ENCODE measurements around the gene IP6K1. TPM values are rescaled to one million over a fixed set of nuclear protein-coding genes. Genes with fewer than 3 reads are reported as not detected.

IP6K1 gene
- total and polyA plus RNA-seq, 7 donors, result 13.8 to 37.1 (median 29.1) TPM

DNA sequence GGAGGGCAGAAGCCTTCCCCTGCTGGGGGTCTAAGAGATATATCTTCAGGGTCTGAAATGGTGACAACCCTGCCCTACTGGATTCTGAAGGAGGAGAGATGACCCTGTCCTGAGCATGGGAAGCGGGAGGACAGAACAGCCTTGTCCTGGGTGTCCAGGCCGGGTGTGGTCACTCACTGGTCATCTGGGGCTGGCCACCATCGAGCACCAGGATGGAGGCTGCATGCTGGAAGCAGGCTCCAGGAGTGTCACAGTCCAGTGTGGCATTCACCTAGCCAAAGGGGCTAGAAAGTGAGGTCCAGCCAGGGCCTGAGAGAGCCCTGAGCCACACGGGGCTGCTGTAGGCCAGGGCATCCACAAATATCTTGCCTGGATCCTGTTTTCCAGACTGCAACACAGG lies 8.1 kb upstream of the IP6K1 start:
- no peak for DNase-seq
- H3K4me3 ChIP-seq, result no peak overlapping the region
- no peaks in the 10 kb centered on the region for H3K4me1 ChIP-seq
- H3K9me3 ChIP-seq, result no peaks in the 10 kb centered on the region
- intact Hi-C loops (cut with DNase I), result no loop called here
- H3K27me3 ChIP-seq, result no peaks in the 10 kb centered on the region
- WGBS, 2 donors, result 69 to 83% methylated on average over 4 of the region's 4 CpGs
- TF ChIP-seq POLR2AphosphoS5 (IDR thresholded peaks at IDR 0.05) (no peak), EP300 (IDR thresholded peaks at IDR 0.05) (no peak), POLR2A (IDR thresholded peaks at IDR 0.05) (no peak)
- TF ChIP-seq, protein P1, sequence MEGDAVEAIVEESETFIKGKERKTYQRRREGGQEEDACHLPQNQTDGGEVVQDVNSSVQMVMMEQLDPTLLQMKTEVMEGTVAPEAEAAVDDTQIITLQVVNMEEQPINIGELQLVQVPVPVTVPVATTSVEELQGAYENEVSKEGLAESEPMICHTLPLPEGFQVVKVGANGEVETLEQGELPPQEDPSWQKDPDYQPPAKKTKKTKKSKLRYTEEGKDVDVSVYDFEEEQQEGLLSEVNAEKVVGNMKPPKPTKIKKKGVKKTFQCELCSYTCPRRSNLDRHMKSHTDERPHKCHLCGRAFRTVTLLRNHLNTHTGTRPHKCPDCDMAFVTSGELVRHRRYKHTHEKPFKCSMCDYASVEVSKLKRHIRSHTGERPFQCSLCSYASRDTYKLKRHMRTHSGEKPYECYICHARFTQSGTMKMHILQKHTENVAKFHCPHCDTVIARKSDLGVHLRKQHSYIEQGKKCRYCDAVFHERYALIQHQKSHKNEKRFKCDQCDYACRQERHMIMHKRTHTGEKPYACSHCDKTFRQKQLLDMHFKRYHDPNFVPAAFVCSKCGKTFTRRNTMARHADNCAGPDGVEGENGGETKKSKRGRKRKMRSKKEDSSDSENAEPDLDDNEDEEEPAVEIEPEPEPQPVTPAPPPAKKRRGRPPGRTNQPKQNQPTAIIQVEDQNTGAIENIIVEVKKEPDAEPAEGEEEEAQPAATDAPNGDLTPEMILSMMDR (IDR thresholded peaks at IDR 0.05), result no peak
- H3K36me3 ChIP-seq, result no peaks in the 10 kb centered on the region
- H3K27ac ChIP-seq, result no peak overlapping the region

DNA sequence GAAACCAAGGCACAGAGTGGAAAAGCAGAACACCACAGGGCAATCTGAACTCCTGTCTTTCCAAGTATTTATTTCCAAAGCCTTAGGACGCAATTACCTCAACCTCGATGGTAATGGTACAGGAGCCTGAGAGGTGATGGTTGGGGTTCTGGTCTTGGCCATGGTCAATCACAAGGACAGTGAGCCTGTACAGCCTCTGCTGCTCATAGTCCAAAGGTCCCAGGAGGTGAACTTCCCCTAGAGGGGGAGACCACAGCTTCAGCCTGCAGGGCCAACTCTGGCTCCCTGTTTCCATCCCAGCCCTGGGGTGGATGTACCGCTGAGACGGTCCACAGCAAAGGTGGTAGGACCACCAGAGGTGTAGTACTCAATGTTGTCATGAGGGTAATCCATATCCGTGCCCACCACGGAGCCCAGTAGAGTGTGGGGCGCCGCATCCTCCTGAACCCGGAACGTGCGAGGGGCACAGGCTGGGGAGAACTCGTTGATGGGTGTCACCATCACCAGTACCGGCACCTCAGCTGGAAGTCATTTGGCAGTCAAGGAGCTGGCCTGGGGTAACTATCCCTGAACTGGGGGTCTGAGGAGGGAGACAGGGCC lies 7.2 kb upstream of the IP6K1 start:
- TF ChIP-seq, protein P1 (IDR thresholded peaks at IDR 0.05), result no peak
- no peak for TF ChIP-seq POLR2A (IDR thresholded peaks at IDR 0.05)
- no peak for TF ChIP-seq POLR2AphosphoS5 (IDR thresholded peaks at IDR 0.05)
- no peak overlapping the region for H3K27ac ChIP-seq
- no peaks in the 10 kb centered on the region for H3K4me1 ChIP-seq
- peak; percentile 40 for DNase-seq
- intact Hi-C loops (cut with DNase I), result no loop called here
- H3K27me3 ChIP-seq, result no peaks in the 10 kb centered on the region
- WGBS, 2 donors, result 93 to 95% methylated on average over 13 of the region's 13 CpGs
- H3K9me3 ChIP-seq, result no peaks in the 10 kb centered on the region
- no peak overlapping the region for H3K4me3 ChIP-seq
- H3K36me3 ChIP-seq, result no peaks in the 10 kb centered on the region

DNA sequence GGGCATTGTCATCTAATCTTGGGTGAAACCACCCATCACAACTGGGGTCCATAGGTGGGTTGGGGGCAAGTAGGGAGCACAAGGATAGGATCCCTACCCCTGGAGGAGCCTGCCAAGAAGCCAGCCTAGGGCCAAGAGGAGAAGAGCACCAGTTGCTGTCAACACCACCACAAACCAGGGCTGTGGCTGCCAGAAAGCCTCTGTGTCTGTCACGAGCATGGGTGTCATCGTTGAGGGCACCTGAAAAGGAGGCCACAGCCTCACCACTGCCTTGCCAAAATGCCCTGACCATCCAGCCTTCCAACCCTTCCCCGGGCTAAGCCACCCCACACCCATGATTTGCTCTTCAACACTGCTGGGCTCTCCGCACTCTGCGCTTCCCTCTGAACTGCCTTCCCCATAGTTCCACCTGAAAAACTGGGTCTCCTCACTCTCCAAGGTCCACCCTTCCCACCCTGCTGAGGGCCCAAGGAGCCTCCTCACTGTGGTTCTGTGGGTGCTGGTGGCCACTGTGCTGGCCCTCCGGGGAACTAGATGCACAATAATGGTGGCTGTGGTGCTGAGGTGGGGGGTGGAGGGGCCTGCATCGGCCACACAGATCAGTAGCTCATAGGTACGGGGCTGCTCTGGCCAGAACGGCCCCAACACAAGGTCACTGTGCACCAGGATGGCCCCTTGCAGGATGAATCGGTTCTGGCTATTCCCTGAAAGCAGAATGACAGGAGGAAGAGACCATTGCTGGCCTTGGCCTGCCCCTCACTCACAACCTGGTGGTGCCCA lies 6.2 kb upstream of the IP6K1 start:
- no peaks in the 10 kb centered on the region for H3K36me3 ChIP-seq
- no peak for TF ChIP-seq POLR2A (IDR thresholded peaks at IDR 0.05)
- TF ChIP-seq, protein P1 (IDR thresholded peaks at IDR 0.05), result no peak
- no peak for TF ChIP-seq EP300 (IDR thresholded peaks at IDR 0.05)
- TF ChIP-seq POLR2AphosphoS5 (IDR thresholded peaks at IDR 0.05), result no peak
- H3K27ac ChIP-seq, result no peak overlapping the region
- no peaks in the 10 kb centered on the region for H3K9me3 ChIP-seq
- no peaks in the 10 kb centered on the region for H3K27me3 ChIP-seq
- 92 to 93% methylated on average over 10 of the region's 10 CpGs for WGBS, 2 donors
- no peak overlapping the region for H3K4me3 ChIP-seq
- intact Hi-C loops (cut with DNase I), result no loop called here
- peak; percentile 41 for DNase-seq
- peaks cover 0 to under 1% (median 0%) of the 10 kb centered on the region in 4 donors for H3K4me1 ChIP-seq

DNA sequence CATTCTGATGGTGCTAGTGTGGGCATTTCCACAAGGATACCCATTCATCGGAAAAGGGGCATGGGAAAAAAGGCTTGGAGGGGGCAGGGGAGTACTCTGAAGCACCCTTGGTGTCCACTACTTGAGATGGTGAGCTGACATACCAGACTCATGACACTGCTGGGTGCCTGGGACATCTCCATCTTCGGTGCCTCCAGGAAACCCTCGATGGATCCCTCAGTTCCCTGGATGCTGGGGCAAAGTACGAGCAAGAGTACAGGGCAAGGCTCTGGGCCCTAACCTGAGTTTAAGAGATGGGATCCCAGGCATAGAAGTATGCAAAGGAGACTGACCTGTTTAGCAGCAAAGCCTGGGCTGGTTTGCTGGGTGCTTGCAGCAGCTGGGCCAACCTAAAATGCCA lies 5.2 kb upstream of the IP6K1 start:
- Histone ChIP-seq H3K4me3 (no peak overlapping the region), H3K36me3 (no peaks in the 10 kb centered on the region), H3K9me3 (no peaks in the 10 kb centered on the region), H3K4me1 (peaks cover 0 to 10% (median 8%) of the 10 kb centered on the region in 4 donors), H3K27me3 (no peaks in the 10 kb centered on the region), H3K27ac (no peak overlapping the region)
- WGBS, 2 donors, result 88 to 91% methylated on average over 4 of the region's 4 CpGs
- TF ChIP-seq EP300 (IDR thresholded peaks at IDR 0.05), result no peak
- TF ChIP-seq POLR2A (IDR thresholded peaks at IDR 0.05), result no peak
- peak; percentile 33 for DNase-seq
- intact Hi-C loops (cut with DNase I), result no loop called here

DNA sequence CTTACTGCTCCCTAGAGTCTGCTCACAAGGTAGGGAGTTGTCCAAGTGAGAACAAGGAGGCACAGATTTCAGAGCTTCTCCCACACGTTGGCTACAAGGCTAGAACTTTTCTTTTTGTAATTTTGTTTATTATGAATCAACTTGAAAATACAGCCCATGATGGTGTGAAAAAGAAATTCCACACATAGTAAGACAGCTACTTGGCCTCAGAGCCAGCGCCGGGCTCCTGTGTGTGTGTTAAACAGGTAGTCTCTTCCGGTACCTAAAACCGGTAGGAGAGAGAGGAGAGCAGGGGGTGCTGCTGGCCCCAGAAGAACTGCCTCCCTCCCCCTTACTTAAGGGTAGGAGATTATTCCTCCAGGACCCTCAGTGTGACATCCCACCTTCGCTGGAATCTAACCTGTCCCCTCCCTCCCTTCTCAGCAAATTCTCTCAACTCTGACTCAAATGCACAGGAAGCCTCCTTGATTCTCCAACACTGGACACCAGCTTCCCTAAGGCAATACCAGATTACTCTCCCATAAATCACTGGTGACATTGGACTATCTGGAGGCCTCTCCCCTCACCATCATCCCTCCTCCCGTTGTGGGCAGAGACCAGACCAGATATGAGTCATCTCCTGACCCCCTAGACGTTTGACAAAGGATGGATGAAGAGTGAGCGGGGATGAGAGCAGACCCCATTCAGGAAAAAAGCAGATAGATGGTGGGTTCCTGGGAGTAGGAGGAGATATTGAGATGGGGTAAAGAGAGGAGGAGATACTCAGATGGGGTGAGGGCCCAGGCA lies 4.5 kb upstream of the IP6K1 start:
- no peak overlapping the region for H3K27ac ChIP-seq
- no peak overlapping the region for H3K4me3 ChIP-seq
- DNase-seq, result peak; percentile 26
- intact Hi-C loops (cut with DNase I), result no loop called here
- peaks cover 0 to 10% (median 8%) of the 10 kb centered on the region in 4 donors for H3K4me1 ChIP-seq
- WGBS, 2 donors, result 71 to 72% methylated on average over 9 of the region's 9 CpGs
- TF ChIP-seq EP300 (IDR thresholded peaks at IDR 0.05), result no peak
- TF ChIP-seq, protein P1 (IDR thresholded peaks at IDR 0.05), result no peak
- no peak for TF ChIP-seq POLR2AphosphoS5 (IDR thresholded peaks at IDR 0.05)
- no peak for TF ChIP-seq POLR2A (IDR thresholded peaks at IDR 0.05)
- H3K27me3 ChIP-seq, result no peaks in the 10 kb centered on the region
- no peaks in the 10 kb centered on the region for H3K9me3 ChIP-seq
- no peaks in the 10 kb centered on the region for H3K36me3 ChIP-seq

All from sigmoid colon (tissue), 7 donors.